Caco-2 (cell line): ENCODE data around the gene TNFRSF8. TPM values are rescaled to one million over a fixed set of nuclear protein-coding genes. Genes with fewer than 3 reads are reported as not detected.

Experiments
- BruUV-seq: library from RNA; stranded (reverse); fragments of 400-500 nt; replicated peaks from 2 replicates; lab custom pipeline; 2021; lab: Mats Ljungman, UMichigan
- CTCF ChIA-PET: fragments of 300-600 bp; sonication (Branson Sonifier 250); formaldehyde crosslinking; loops from one replicate; lab custom pipeline; 2022; ENCODE audit warnings: antibody characterized with exemption; lab: Charles Lee
- POLR2A ChIA-PET: fragments of 300-600 bp; sonication (Branson Sonifier 250); formaldehyde crosslinking; loops from one replicate; lab custom pipeline; 2022; ENCODE audit warnings: antibody characterized with exemption; lab: Charles Lee
- DNase-seq, 2 experiments: peaks; one replicate each; pipeline versions ENCODE4 v3.0.0 to v3.0.0-alpha.2; 2020 to 2022
- H3K27me3 ChIP-seq: replicated peaks from 2 replicates; pipeline ENCODE4 v1.6.0; 2011; ENCODE audit warnings: low read length; ENCODE audit not compliant: control insufficient read depth, insufficient read depth
- H3K36me3 ChIP-seq: 2 replicates; pipeline ENCODE4 v1.5.1; 2011; ENCODE audit warnings: low read length; ENCODE audit not compliant: control insufficient read depth, insufficient read depth
- H3K4me1 ChIP-seq: fragments of 250-450 bp; sonication (Bioruptor Pico); 2 replicates; pipeline ENCODE4 v1.5.1; 2020; ENCODE audit warnings: mild to moderate bottlenecking
- H3K4me3 ChIP-seq: 2 replicates; pipeline ENCODE4 v1.5.1; 2011; ENCODE audit warnings: low read depth, mild to moderate bottlenecking, control low read depth, low read length
- H3K9me3 ChIP-seq: fragments of 250-450 bp; sonication (Bioruptor Pico); 2 replicates; pipeline ENCODE4 v1.5.1; 2020; ENCODE audit warnings: mild to moderate bottlenecking, moderate library complexity
- H3K27ac Mint-ChIP-seq: one replicate; pipeline ENCODE4 v1.8.0; 2022; ENCODE audit warnings: mixed read lengths; ENCODE audit not compliant: unreplicated experiment
- H3K27me3 Mint-ChIP-seq: one replicate; pipeline ENCODE4 v1.8.0; 2022; ENCODE audit warnings: mixed read lengths; ENCODE audit not compliant: insufficient read depth, unreplicated experiment
- H3K36me3 Mint-ChIP-seq: one replicate; pipeline ENCODE4 v1.8.0; 2022; ENCODE audit warnings: mild to moderate bottlenecking, mixed read lengths; ENCODE audit not compliant: insufficient read depth, unreplicated experiment
- H3K4me1 Mint-ChIP-seq: one replicate; pipeline ENCODE4 v1.8.0; 2022; ENCODE audit warnings: low read depth, mixed read lengths; ENCODE audit not compliant: unreplicated experiment
- H3K4me3 Mint-ChIP-seq: one replicate; pipeline ENCODE4 v1.8.0; 2022; ENCODE audit warnings: mild to moderate bottlenecking, moderate library complexity, mixed read lengths; ENCODE audit not compliant: unreplicated experiment
- H3K9me3 Mint-ChIP-seq: one replicate; pipeline ENCODE4 v1.8.0; 2022; ENCODE audit warnings: mixed read lengths; ENCODE audit not compliant: unreplicated experiment
- CTCF ChIP-seq, 2 experiments: fragments of 200-600 bp in 1 of 2; IDR thresholded peaks; 1 replicate in 1 of 2; 2 replicates in 1 of 2; pipeline versions ENCODE4 v1.5.1 to v1.8.0; 2011 to 2022; ENCODE audit warnings: antibody characterized with exemption in 1 of 2, control low read depth in 1 of 2, inconsistent platforms in 1 of 2, low read depth in 1 of 2, low read length in 1 of 2, mild to moderate bottlenecking in 1 of 2, moderate library complexity in 1 of 2; ENCODE audit not compliant: insufficient read depth in 1 of 2, severe bottlenecking in 1 of 2, unreplicated experiment in 1 of 2
- intact Hi-C: fragments of 100-400 bp; cut with micrococcal nuclease; formaldehyde crosslinking; loops from one replicate; pipeline ENCODE4 v1.10.0; 2022; ENCODE audit not compliant: unreplicated experiment
- total RNA-seq: library from RNA; stranded (reverse); gene quantifications from 2 replicates; pipeline ENCODE4 v1.2.3, GENCODE V29; 2022

TNFRSF8 gene
- total RNA-seq, 1 experiment from 2014 or later = not detected

GRCh38 chr1:12081648-12082396 is 18.7 kb downstream of the TNFRSF8 start:
- Mint-ChIP-seq H3K36me3 (no peaks in the 10 kb centered on the region), H3K4me1 (no peaks in the 10 kb centered on the region), H3K9me3 (peaks cover 6% of the 10 kb centered on the region), H3K27me3 (no peaks in the 10 kb centered on the region), H3K4me3 (no peak overlapping the region), H3K27ac (no peak overlapping the region)
- Histone ChIP-seq H3K36me3 (no peaks in the 10 kb centered on the region), H3K27me3 (no peaks in the 10 kb centered on the region), H3K9me3 (no peaks in the 10 kb centered on the region), H3K4me1 (no peaks in the 10 kb centered on the region), H3K4me3 (no peak overlapping the region)
- intact Hi-C loops = no loop called here
- TF ChIP-seq CTCF (IDR thresholded peaks at IDR 0.05; ENCODE audit: insufficient read depth in 1 of 2, low read depth in 1 of 2, low read length in 1 of 2, severe bottlenecking in 1 of 2, unreplicated experiment in 1 of 2) = no peak
- BruUV-seq = no TSS peak
- DNase-seq = no peak
- ChIA-PET POLR2A (no interaction called here), CTCF (no interaction called here)

- no peaks in the 10 kb centered on the region for H3K9me3 ChIP-seq
Measured at GRCh38 chr1:12082988-12083387, 19.9 kb downstream of the TNFRSF8 start.

GRCh38 chr1:12083766-12084165 is 20.7 kb downstream of the TNFRSF8 start:
- H3K4me3 ChIP-seq = no peak overlapping the region
- Mint-ChIP-seq H3K9me3 (peaks cover 12% of the 10 kb centered on the region), H3K4me3 (no peak overlapping the region), H3K4me1 (no peaks in the 10 kb centered on the region), H3K27me3 (no peaks in the 10 kb centered on the region), H3K36me3 (no peaks in the 10 kb centered on the region), H3K27ac (no peak overlapping the region)
- intact Hi-C loops = no loop called here
- no peaks in the 10 kb centered on the region for H3K27me3 ChIP-seq
- no TSS peak for BruUV-seq
- DNase-seq = no peak
- no peaks in the 10 kb centered on the region for H3K36me3 ChIP-seq
- TF ChIP-seq CTCF (IDR thresholded peaks at IDR 0.05; ENCODE audit: insufficient read depth in 1 of 2, low read depth in 1 of 2, low read length in 1 of 2, severe bottlenecking in 1 of 2, unreplicated experiment in 1 of 2) = no peak
- H3K4me1 ChIP-seq = no peaks in the 10 kb centered on the region
- CTCF ChIA-PET = interaction anchor here (0.6 kb wide), 1 partner anchor 64 kb away, joined by 3 read pairs; no protein-coding TSS in a partner anchor
- POLR2A ChIA-PET = no interaction called here
- H3K9me3 ChIP-seq = no peaks in the 10 kb centered on the region

More at GRCh38 chr1:12082988-12083387, 19.9 kb downstream of the TNFRSF8 start:
- BruUV-seq = no TSS peak
- Mint-ChIP-seq H3K27me3 (no peaks in the 10 kb centered on the region), H3K4me1 (no peaks in the 10 kb centered on the region), H3K4me3 (no peak overlapping the region), H3K36me3 (no peaks in the 10 kb centered on the region), H3K9me3 (peaks cover 12% of the 10 kb centered on the region), H3K27ac (no peak overlapping the region)
- Histone ChIP-seq H3K4me1 (no peaks in the 10 kb centered on the region), H3K4me3 (no peak overlapping the region), H3K27me3 (no peaks in the 10 kb centered on the region), H3K36me3 (no peaks in the 10 kb centered on the region)
- ChIA-PET CTCF (no interaction called here), POLR2A (no interaction called here)
- no peak for DNase-seq
- TF ChIP-seq CTCF (IDR thresholded peaks at IDR 0.05; ENCODE audit: insufficient read depth in 1 of 2, low read depth in 1 of 2, low read length in 1 of 2, severe bottlenecking in 1 of 2, unreplicated experiment in 1 of 2) = no peak
- intact Hi-C loops = no loop called here
